Skeletal muscle satellite cell (primary cell): ENCODE data around the gene KPNB1.
"Not testable (repeated sequence)": the region's sequence is repeated elsewhere in the genome, so short reads cannot be mapped to it uniquely, and the experiment has no call there.

Source experiments
- H3K27me3 ChIP-seq: 2 replicates; pipeline ENCODE4 v1.7.0; 2013; ENCODE audit warnings: low read length; ENCODE audit not compliant: control insufficient read depth, insufficient read depth
- H3K36me3 ChIP-seq: 2 replicates; pipeline ENCODE4 v1.7.0; 2013; ENCODE audit warnings: mild to moderate bottlenecking, control low read depth, low read length; ENCODE audit not compliant: insufficient read depth
- H3K4me1 ChIP-seq: 2 replicates; pipeline ENCODE4 v1.7.0; 2013; ENCODE audit warnings: low read length; ENCODE audit not compliant: control insufficient read depth, insufficient read depth
- H3K4me2 ChIP-seq: 2 replicates; pipeline ENCODE4 v1.7.0; 2013; ENCODE audit warnings: mild to moderate bottlenecking, low read length
- H3K4me3 ChIP-seq: 2 replicates; pipeline ENCODE4 v1.7.0; 2013; ENCODE audit warnings: low read length
- H3K9ac ChIP-seq: 2 replicates; pipeline ENCODE4 v1.7.0; 2013; ENCODE audit warnings: mild to moderate bottlenecking, low read depth, low read length, moderate library complexity
- H3K9me3 ChIP-seq: replicated peaks from 2 replicates; pipeline ENCODE4 v1.7.0; 2013; ENCODE audit warnings: mild to moderate bottlenecking, control low read depth, low read length

Gene KPNB1

DNA sequence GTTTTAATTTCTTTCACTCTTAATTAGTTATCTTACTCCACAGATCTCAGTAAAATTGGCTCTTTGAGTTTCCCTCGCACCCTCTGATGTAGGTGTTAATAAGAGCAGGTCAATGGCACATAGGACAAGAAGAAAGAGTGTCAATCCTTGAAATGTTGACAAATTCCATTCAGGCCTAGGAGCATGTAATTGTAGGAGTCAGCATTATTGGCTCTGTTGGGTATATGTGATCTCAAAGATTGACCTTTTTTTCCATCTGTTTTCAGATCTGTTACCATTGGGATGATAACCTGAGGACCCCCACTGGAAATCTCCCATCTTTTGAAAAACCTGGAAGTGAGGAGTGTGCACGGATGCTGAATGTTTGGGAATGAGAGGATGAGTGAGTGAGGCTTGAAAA is 32.4 kb downstream of the KPNB1 start:
- Histone ChIP-seq H3K9ac (no peak overlapping the region), H3K36me3 (peaks cover 80% of the 10 kb centered on the region), H3K4me1 (peaks cover 13% of the 10 kb centered on the region), H3K4me3 (no peak overlapping the region), H3K27me3 (no peaks in the 10 kb centered on the region), H3K9me3 (no peaks in the 10 kb centered on the region), H3K4me2 (no peak overlapping the region)

DNA sequence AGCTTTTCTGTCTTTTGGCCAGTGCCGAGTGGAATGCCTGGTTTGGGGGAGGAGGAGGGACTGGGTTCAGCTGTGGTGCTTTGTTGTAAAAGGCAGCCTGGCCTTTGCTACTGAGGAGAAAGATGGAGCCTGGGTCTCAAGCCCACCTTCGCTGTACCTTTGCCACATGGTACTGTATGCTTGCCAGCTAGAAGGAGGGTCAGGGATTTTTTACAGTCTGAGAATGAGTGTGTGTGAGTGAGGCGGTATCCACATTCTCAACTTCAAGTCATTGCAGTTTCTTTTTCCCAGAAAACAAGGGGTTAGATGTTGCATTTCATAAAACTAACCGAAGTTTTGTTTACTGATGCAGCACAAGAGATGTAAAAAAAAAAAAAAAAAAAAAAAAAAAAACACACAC is 33.0 kb downstream of the KPNB1 start:
- H3K4me3 ChIP-seq, H3K9ac ChIP-seq, H3K9me3 ChIP-seq, H3K4me2 ChIP-seq, H3K27me3 ChIP-seq: not testable (repeated sequence)
- Histone ChIP-seq H3K4me1 (peaks cover 13% of the 10 kb centered on the region), H3K36me3 (peaks cover 78% of the 10 kb centered on the region)

DNA sequence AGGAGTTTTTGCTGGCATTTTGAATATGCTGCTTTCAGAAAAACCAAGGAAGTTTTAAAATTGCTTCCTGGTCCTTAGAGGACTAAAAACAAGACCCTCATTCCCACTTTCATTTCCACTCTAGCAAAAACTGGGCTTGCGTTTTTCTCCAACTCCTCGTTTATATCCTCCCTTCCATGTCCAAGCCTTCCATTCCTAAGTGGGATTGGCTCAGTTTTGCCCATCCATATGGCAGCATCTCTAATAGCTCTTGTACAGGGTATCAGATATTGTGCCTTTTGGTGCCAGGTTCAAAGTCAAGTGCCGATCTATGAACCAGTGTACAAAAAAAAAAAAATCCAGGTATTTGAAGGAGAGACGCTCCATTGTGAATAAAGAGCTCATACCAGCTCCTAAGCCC is 34.3 kb downstream of the KPNB1 start:
- peaks cover 67% of the 10 kb centered on the region for H3K36me3 ChIP-seq
- peaks cover 13% of the 10 kb centered on the region for H3K4me1 ChIP-seq
- no peak overlapping the region for H3K4me2 ChIP-seq
- H3K9me3 ChIP-seq = no peaks in the 10 kb centered on the region
- no peaks in the 10 kb centered on the region for H3K27me3 ChIP-seq
- no peak overlapping the region for H3K4me3 ChIP-seq
- H3K9ac ChIP-seq = no peak overlapping the region

DNA sequence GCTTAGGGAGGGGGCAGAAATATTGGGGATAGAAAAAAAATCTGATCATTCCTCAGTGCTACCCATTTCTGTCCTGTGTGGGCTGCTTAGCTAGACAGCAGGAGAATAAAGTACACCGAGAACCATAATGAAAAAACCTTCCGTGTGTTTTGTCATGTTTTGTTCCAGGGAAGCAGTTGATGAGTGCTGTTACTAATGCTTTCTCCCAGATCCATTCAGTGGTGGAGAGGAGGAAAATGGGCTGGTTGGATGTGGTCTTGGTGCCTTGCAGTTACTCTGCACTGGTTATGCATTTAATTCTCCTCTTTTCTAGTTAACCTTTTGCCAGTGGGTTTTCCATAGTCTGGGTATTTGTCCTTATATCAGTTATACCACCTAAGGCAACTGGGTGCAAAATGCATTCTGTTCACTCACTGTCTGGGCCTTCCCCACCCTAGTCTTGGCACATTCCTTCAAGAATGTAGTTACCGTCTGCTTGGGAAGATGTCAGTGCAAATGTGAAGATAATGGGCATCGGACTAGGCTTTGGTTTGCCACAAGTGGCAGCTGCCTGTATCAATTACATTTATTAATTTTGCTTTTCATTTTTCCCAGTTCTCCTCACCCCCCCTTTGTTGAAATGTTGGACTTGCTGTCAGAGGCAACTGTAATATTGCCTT is 34.9 kb downstream of the KPNB1 start:
- no peak overlapping the region for H3K9ac ChIP-seq
- no peaks in the 10 kb centered on the region for H3K9me3 ChIP-seq
- no peaks in the 10 kb centered on the region for H3K27me3 ChIP-seq
- H3K4me3 ChIP-seq = no peak overlapping the region
- peaks cover 13% of the 10 kb centered on the region for H3K4me1 ChIP-seq
- no peak overlapping the region for H3K4me2 ChIP-seq
- H3K36me3 ChIP-seq = peaks cover 63% of the 10 kb centered on the region

DNA sequence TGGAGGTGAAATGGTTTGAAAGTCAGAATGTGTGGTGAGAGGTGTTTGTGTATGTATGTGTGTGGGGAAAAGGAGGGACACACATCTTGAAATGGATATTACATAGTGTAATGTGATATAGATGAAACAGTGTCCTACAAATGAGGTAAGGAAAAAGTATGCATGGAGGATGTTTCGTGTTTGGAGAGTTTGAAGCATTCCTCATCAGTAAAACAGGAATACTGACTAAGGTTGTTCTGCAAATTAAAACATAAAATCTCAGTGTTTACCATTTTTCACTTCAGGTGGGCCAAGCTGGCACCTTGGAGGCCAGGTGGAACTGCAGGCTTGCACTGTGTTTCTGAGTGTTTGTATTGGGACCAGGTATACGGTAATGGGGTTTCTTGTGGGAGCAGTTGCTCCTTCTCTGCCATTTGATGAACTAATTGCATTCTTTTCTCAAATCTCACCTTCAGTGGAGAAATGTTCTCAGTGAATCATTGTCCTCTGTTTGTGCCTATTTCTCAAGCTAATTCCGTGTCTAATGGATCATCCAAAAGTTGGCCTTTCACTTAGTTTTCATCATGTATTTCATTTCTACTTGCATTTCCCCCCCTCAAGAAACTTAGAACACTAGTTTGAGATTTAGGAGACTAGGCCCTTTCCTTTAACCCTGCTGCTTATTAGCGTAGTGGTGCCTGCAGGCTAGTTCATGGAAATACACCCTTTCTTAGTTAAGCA is 36.0 kb downstream of the KPNB1 start:
- peaks cover 13% of the 10 kb centered on the region for H3K4me1 ChIP-seq
- H3K27me3 ChIP-seq = no peaks in the 10 kb centered on the region
- no peak overlapping the region for H3K4me2 ChIP-seq
- peaks cover 53% of the 10 kb centered on the region for H3K36me3 ChIP-seq
- H3K4me3 ChIP-seq = no peak overlapping the region
- H3K9me3 ChIP-seq = no peaks in the 10 kb centered on the region
- no peak overlapping the region for H3K9ac ChIP-seq

DNA sequence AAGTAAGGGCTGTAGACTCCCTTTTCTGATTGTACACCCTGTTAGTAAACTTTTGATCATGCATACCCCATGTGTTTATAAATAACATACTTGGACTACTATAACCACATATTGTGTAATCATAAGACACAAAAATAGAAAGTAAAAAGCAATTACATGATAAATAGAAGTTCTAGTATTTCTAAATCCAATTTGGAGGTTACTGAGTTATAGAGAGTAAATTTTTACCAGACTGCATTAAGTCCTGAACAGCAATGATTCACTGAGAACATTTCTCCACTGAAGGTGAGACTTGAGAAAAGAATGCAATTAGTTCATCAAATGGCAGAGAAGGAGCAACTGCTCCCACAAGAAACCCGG is 36.5 kb downstream of the KPNB1 start:
- Histone ChIP-seq H3K27me3 (no peaks in the 10 kb centered on the region), H3K36me3 (peaks cover 50% of the 10 kb centered on the region), H3K9ac (no peak overlapping the region), H3K9me3 (no peaks in the 10 kb centered on the region), H3K4me3 (no peak overlapping the region), H3K4me1 (peaks cover 13% of the 10 kb centered on the region), H3K4me2 (no peak overlapping the region)

DNA sequence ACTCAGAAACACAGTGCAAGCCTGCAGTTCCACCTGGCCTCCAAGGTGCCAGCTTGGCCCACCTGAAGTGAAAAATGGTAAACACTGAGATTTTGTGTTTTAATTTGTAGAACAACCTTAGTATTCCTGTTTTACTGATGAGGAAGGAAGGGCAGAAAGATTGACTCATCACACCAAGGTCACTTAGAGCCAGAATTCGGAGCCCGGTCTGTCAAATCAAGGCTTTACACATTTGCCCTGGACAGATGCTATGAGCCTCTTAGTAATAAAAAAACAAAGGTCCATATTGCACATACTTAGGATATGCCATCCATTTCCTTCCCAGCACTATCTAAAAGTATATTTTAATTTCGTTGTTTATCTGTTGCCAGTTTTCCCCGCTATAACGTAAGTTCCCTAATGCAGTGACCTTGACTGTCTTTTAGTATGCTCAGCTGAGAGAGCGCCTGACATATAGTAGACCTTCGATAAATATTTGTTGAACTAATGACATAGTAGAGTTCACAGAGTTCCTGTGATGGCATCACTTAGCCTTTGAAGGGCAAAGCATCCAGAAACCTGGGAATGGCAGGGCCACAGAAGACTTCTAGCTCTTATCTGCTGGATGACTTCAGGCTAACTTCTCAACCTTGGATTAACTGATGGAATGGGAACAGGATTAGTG is 37.1 kb downstream of the KPNB1 start:
- no peaks in the 10 kb centered on the region for H3K27me3 ChIP-seq
- no peak overlapping the region for H3K4me3 ChIP-seq
- peaks cover 47% of the 10 kb centered on the region for H3K36me3 ChIP-seq
- no peak overlapping the region for H3K9ac ChIP-seq
- H3K9me3 ChIP-seq = no peaks in the 10 kb centered on the region
- peaks cover 13% of the 10 kb centered on the region for H3K4me1 ChIP-seq
- H3K4me2 ChIP-seq = no peak overlapping the region

DNA sequence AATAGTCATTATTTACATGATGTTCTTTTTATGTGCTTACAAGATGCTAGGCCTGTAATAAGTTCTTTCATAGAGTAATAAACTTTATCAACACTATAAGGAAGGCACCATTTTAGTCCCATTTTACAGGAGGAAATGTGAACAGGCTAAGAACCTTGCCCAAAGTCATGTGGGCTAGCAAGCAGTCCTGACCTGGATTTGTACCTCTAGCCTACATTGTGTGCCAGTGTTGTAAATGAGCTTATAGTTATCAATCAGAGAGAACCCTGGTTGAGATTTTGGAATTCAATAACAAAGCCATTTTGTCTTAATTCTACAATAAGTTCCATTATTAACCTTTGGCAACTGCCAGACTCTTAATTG is 37.6 kb downstream of the KPNB1 start:
- peaks cover 13% of the 10 kb centered on the region for H3K4me1 ChIP-seq
- H3K9me3 ChIP-seq = no peaks in the 10 kb centered on the region
- H3K36me3 ChIP-seq = peaks cover 42% of the 10 kb centered on the region
- no peak overlapping the region for H3K4me2 ChIP-seq
- H3K9ac ChIP-seq = no peak overlapping the region
- no peak overlapping the region for H3K4me3 ChIP-seq
- H3K27me3 ChIP-seq = no peaks in the 10 kb centered on the region

DNA sequence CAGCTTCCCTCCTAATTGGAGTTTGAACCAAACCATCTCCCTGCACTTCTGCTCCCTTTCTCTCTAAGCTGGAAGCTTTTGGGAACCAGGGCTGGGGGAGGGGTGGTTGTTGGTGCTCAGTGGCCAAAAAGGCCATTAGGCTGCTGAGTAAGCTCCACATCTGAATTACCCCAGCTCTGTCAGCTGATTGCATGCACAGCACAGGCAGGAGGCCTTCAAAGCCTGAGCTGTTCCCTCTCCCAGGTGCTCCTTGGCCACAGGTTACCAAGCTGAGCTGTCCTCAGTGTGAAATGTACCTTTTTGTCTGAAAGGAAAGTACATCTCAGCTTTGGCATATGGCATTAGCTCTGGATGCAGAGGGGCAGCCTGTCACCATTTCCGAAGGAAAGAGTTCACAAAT is 38.0 kb downstream of the KPNB1 start:
- no peak overlapping the region for H3K4me3 ChIP-seq
- no peak overlapping the region for H3K9ac ChIP-seq
- peaks cover 14% of the 10 kb centered on the region for H3K4me1 ChIP-seq
- H3K27me3 ChIP-seq = peaks cover 3% of the 10 kb centered on the region
- H3K9me3 ChIP-seq = no peaks in the 10 kb centered on the region
- no peak overlapping the region for H3K4me2 ChIP-seq
- H3K36me3 ChIP-seq = peaks cover 38% of the 10 kb centered on the region

DNA sequence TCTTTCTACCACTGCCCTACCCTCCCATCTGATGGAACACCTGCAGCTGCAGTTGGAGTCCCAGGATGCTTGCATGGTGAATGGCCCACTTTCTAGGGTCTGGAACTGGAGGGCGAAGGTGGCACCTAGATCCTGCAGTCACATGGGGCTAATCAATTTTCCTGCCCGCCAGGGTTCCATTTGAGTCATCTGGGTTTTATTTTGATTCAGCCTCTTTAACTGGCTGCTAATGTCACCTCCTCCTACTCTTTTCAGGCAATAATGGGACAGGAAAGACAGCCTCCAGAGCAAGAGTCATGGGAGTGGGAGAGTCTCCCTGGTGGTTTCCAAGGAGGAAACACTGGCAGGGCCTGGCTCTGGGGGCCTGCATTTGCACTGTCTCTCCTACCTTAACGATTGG is 40.4 kb downstream of the KPNB1 start:
- no peak overlapping the region for H3K9ac ChIP-seq
- peaks cover 16% of the 10 kb centered on the region for H3K36me3 ChIP-seq
- no peak overlapping the region for H3K4me2 ChIP-seq
- H3K4me1 ChIP-seq = peaks cover 22% of the 10 kb centered on the region
- H3K4me3 ChIP-seq = no peak overlapping the region
- peaks cover 8% of the 10 kb centered on the region for H3K27me3 ChIP-seq
- H3K9me3 ChIP-seq = no peaks in the 10 kb centered on the region

DNA sequence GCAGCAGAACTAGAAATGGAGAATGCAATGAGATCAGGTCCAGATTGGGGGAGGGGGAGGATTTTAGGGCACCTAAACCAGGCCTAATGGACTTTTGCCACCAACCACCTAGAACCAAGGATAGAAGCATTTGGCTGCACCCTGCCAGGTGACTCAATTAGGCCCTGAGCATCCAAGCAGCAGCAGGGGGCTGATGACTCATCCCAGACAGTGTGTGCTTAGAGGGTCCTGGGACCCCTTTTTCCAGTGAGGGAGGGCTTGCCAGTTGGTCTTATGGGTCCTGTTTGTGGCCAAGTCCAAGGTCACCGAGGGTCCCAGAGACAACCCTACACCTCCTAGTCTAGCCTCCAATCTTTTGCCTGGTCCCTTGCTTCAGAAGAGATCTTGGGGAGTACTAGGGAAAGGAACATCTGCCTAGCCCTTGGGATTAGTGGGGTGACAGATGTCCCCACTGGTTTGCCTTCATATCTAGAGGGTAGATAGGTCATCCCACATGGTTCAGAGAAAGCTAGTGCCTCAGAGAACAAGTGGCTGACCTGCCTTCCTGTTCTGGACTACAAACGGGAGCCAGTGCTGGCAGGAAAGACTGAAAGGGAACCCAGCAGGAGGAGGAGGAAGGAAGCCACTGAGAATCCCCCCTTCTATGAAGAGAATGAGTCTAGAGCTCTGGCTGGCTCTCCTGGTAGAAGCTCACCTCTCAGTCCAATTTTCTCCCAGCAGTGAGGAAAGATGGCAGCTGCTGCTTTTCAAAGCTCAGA is 42.6 kb downstream of the KPNB1 start:
- Histone ChIP-seq H3K9me3 (no peaks in the 10 kb centered on the region), H3K4me3 (no peak overlapping the region), H3K9ac (no peak overlapping the region), H3K36me3 (peaks cover 2% of the 10 kb centered on the region), H3K27me3 (peaks cover 8% of the 10 kb centered on the region), H3K4me2 (no peak overlapping the region), H3K4me1 (peaks cover 18% of the 10 kb centered on the region)
